Occipital lobe (tissue), 2 donors: ENCODE measurements around the gene LANCL1. TPM values are rescaled to one million over a fixed set of nuclear protein-coding genes. Genes with fewer than 3 reads are reported as not detected.

Source experiments
- DNase-seq: peaks from one replicate; lab custom pipeline; 2025; lab: John Stamatoyannopoulos, UW
- total RNA-seq: library from RNA; depleted of rRNA; stranded (reverse); fragments of >200 nt; gene quantifications from one replicate; pipeline ENCODE4 v1.2.3, GENCODE V29; 2014

The LANCL1 gene
- total RNA-seq, result 77.5 TPM

- DNase-seq, result peak; percentile 93
Observed at GRCh38 chr2:210476194-210477128, at the start of gene LANCL1. LANCL1 (minus strand) TSS chr2:210476759; CDS start chr2:210476396, 363 bp downstream.

- no peak for DNase-seq
Observed at GRCh38 chr2:210524533-210524932, 48.0 kb upstream of the LANCL1 start.

GRCh38 chr2:210523650-210524289, 47.2 kb upstream of the LANCL1 start:
- DNase-seq, result no peak

- DNase-seq, result no peak
Observed at GRCh38 chr2:210522399-210522798, 45.8 kb upstream of the LANCL1 start.

- DNase-seq, result no peak
Observed at GRCh38 chr2:210519594-210519993, 43.0 kb upstream of the LANCL1 start.

GRCh38 chr2:210517264-210517663, 40.7 kb upstream of the LANCL1 start:
- DNase-seq, result no peak

- DNase-seq, result no peak
Observed at GRCh38 chr2:210515911-210516310, 39.4 kb upstream of the LANCL1 start.

GRCh38 chr2:210503725-210504191, 27.2 kb upstream of the LANCL1 start:
- DNase-seq, result peak; percentile 68

GRCh38 chr2:210503001-210503623, 26.6 kb upstream of the LANCL1 start:
- peak; percentile 39 for DNase-seq

- DNase-seq, result no peak
Observed at GRCh38 chr2:210496512-210496911, 20.0 kb upstream of the LANCL1 start.

GRCh38 chr2:210493528-210493927, 17.0 kb upstream of the LANCL1 start:
- no peak for DNase-seq

- DNase-seq, result no peak
Observed at GRCh38 chr2:210481601-210482175, 5.1 kb upstream of the LANCL1 start.

GRCh38 chr2:210480764-210481163, 4.2 kb upstream of the LANCL1 start:
- DNase-seq, result no peak

GRCh38 chr2:210480079-210480478, 3.5 kb upstream of the LANCL1 start:
- no peak for DNase-seq

GRCh38 chr2:210478661-210479060, 2.1 kb upstream of the LANCL1 start:
- DNase-seq, result no peak

GRCh38 chr2:210477496-210477895, 937 bp upstream of the LANCL1 start:
- DNase-seq, result peak; percentile 47

GRCh38 chr2:210475706-210476105, 853 bp downstream of the LANCL1 start:
- no peak for DNase-seq

- DNase-seq, result no peak
Observed at GRCh38 chr2:210474776-210475175, 1.8 kb downstream of the LANCL1 start.

GRCh38 chr2:210461401-210461800, 15.2 kb downstream of the LANCL1 start:
- DNase-seq, result no peak

- DNase-seq, result no peak
Observed at GRCh38 chr2:210460322-210461227, 16.0 kb downstream of the LANCL1 start.

GRCh38 chr2:210459880-210460279, 16.7 kb downstream of the LANCL1 start:
- no peak for DNase-seq
